NCI-H1694 (cell line): ENCODE results near the gene STK32B.

Source experiments
- DNase-seq: peaks from one replicate; lab custom pipeline; 2025; lab: John Stamatoyannopoulos, UW

The STK32B gene

DNA sequence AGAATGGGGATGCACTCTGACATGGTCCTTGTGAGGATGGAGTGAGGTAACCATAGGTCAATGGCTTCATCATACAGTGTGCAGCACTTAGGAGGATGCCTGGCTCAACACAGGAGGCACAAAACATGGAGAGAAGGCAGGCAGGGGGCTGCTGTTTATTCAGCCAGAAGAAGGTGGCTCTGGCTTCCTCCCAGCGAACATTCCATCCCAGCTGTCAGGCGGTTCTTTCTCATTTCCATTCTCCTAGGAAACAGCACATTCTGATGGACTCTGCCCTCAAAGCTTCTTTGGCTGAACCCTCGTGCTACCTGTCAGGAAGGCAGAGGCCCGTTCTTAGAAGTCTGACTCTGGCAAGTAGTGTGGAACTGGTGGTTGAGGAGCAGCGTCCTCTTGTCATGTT is 18.6 kb downstream of the STK32B start:
- no peak for DNase-seq

DNA sequence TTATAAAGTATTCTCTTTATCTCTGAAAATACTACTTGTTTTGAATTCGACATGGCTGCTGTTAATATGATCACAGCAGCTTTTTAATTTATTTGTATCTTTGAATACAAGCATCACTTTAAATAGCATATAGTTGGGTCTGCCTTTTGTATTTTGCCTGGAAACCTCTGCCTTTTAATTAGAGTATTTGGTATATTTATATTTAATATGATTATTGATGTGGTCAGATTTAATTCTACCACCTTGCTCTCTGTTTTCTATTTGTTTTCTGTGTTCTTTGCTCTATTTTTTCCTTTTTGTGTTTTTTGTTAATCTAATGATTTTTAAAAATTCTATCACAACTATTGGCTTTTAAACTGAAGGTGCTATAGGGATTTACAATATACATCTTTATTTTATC is 21.7 kb downstream of the STK32B start:
- DNase-seq, result no peak

GRCh38 chr4:5078009-5078408 is 26.7 kb downstream of the STK32B start:
- DNase-seq, result no peak

DNA sequence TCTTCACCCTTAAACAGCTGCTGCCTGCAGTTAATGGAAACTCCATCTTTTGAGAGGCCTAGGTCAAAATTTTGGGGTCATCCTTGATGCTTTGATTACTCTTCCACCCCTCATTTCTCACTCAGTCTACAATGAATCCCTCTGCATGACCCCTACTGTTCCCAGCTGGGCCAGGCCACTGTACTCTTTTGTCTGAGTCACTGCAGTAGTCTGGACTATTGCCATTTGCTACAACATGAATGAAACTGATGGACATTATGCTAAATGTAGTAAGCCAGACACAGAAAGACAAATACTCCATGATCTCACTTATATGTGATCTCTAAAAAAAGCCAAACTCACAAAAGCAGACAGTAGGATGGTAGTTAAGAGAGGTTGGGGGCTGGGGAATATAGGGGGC is 28.3 kb downstream of the STK32B start:
- DNase-seq, result no peak

DNA sequence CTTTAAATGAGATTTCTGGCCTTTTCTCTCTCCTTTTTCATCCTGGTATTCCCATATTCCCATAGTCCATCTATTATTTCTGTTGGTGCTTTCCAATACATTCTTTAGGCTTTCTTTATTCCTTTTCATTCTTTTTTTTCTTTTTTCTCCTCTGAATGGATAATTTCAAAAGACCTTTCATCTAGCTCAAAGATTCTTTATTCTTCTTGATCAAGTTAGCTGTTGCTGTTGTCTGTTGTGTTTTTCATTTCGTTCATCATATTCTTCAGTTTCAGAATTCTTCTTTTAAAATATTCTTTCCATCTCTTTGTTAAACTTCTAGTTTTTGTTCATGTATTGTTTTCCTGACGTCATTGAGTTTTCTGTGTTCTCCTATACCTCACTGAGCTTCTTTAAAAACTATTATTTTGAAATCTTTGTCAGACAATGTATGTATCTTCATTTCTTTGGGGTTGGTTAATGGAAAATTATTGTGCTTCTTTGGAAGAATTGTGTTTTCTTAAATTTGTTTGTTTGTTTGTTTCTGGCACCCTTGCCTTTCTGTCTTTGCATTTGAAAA is 30.2 kb downstream of the STK32B start:
- no peak for DNase-seq

- DNase-seq, result no peak
These were observed 31.1 kb downstream of the STK32B start for GRCh38 chr4:5082376-5082775.

- DNase-seq, result no peak
These were observed 33.7 kb downstream of the STK32B start for GRCh38 chr4:5084911-5085475.

DNA sequence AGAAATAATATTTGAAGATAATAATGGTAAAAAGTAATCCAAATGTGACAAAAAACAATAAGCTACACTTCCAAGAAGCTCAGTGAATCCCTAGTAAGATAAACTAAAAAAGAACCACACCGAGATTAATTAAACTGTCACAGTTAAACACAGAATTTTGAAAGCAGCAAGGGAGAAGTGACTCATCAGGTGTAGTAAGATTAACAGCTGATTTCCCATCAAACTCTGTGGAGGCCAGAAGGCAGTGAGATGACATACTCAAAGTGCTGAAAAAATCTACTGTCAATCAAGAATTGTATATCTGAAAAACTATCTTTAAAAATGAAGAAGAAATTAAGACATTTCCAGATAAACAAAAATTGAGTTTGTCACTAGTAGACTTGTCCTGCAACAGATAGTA is 35.3 kb downstream of the STK32B start:
- DNase-seq, result no peak

- DNase-seq, result no peak
These were observed 45.0 kb downstream of the STK32B start for GRCh38 chr4:5096261-5096660.

GRCh38 chr4:5098176-5098575 is 46.9 kb downstream of the STK32B start:
- no peak for DNase-seq

DNA sequence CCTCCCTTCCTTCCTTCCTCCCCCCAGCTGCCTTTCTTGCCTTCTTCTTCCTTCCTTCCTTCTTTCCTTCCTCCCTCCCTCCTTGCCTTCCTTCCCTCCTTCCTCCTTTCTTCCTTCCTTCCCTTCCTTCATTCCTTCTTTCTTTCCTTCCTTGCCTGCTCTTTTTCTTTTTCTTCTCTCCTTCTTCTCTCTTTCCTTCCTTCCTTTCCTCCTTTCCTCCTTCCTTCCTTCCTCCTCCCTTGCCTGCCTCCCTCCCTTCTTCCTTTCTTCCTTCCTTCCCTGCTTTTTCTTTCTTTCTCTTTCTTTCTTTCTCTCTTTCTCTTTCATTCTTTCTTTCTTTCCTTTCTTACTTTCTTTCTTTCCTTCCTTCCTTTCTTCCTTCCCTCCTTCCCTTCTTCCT is 49.1 kb downstream of the STK32B start:
- no peak for DNase-seq

DNA sequence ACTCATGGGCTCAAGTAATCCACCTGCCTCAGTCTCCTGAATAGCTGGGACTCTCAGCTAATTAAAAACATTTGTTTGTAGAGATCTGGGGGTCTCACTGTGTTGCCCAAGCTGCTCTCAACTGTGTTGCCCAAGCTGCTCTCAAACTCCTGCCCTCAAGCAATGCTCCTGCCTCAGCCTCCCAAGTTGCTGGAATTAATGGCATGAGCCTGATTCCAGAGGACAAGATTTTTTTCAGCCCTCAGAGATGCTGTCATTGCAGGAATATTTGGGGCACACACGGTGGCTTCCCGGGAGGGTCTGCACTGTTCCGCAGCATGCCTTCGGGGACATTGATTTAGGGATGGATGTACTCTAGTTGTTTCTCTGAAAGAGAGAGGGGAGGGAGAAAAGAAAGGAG is 49.7 kb downstream of the STK32B start:
- DNase-seq, result no peak

DNA sequence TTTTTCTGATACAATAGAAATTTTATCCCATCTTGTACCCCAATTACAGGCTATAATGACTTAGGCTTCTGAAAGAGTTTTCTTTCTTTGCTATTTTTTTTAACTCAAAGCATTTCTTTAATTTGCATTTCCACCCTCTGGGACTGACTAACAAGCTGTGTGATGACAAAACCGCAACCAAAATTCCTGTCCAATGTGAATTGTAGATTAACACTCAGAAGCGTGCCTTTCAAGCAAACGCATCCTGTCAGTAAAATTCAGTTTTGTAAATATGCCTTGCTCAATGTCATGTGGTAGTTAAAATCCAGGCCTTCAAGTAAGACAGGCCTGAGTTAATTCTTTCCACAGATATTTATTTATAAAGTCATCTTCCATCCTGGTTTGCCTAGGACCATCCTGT is 50.3 kb downstream of the STK32B start:
- no peak for DNase-seq

- DNase-seq, result no peak
These were observed 59.6 kb downstream of the STK32B start for GRCh38 chr4:5110901-5111300.

DNA sequence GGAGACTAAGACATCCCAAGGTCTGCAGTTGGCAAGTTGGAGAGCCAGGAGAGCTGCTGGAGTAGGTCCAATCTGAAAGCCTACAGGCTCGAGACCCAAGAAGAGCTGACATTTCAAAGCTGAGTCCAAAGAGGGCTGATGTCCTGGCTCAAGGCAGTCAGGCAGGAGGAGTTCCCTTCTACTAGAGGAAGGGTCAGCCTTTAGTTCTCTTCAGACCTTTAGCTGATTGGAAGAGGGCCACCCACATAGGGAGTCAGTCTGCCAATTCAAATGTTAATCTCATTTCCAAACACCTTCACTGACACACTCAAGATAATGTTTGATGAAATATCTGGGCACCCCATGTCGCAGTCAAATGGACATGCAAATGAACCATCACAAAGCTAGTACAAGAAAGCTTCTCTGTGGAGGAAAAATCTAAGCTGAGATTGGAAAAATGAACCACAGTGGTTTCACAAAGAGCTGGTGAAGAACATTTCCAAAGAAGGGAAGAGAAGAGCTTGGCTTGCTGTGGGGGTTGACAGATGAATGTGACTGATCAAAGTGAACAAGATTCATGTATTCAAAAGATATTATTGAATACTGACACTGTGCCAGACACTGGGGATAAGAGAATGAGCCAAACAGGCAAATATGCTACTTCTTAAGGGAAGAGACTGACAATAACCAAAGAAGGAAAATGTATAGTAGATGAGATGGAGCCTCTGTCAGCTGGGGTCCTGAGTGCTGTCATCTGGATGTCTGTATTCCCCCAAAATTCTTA is 61.2 kb downstream of the STK32B start:
- DNase-seq, result no peak

DNA sequence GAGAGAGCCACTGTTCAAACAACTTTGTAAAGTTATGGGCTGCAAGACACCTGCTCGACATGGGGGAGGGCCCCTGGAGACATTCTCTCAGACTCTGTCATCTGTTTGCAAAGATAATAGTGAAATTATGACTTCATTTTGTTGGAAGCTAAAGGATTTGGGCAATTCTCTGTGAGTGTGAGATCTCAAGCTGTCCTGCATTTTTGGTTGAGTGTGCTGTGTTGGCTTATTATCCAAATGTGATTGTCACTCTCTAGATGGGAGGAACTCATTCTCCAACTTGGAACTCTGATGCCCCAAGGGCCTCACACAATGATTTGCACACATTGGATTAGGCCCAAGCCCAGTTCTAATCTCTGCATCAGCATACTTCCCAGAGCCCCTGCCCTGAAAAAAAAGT is 63.7 kb downstream of the STK32B start:
- no peak for DNase-seq

GRCh38 chr4:5118091-5118786 is 67.0 kb downstream of the STK32B start:
- DNase-seq, result no peak

DNA sequence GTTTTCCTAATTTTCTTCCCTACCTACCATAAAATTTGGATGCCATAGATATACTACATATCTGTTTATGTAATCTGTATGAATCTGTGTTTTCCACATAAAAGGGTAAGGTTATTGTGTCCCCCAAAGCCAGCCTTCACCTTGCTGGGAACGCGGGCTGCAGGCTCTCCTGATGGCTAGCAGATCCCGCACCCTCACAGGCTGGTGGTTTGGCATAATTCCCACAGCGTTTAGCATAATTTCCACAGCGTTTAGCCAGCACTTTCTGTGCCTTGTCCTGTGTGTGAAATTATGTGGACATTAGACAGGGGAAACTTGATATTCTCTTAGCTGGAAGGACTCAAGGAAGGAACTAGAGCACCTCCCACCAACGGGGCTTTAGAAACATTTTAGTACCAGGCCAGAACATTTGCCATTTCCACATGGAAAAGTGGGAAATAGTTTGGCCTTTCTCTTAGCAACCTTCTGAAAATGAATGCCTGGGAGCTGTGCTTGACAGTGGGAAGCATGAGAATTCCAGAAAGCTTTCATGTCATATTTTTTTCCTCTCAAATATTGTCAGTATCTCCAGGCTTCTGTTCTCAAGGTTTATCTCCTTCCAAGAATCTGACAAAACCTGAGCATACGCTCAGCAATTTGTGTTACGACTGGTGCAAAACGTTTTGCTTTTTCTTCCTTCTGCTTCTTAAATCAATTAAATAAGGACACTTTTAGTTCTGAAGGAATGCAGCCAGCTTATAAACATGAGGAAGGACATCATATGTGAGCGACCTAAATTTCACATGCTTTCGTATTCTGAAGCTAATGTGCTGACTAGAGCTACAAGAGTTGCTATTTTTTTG is 67.9 kb downstream of the STK32B start:
- no peak for DNase-seq

DNA sequence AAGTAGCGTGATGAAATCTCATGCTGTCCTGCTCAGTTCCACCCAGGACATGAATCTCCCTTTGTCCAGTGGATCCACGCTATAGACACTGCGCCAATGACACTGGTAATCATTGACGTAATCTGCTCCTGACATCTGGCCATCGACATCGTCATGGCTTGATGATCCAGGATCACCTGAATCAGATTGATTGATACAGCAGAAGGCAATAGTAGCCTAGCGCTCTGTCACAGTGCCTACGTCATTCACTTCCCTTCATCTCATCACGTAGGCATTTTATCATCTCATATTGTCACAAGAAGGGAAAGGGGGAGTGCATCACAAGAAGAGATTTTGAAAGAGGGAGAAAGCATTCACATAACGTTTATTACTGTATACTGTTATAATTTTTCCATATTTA is 68.8 kb downstream of the STK32B start:
- DNase-seq, result no peak

- no peak for DNase-seq
These were observed 69.2 kb downstream of the STK32B start for GRCh38 chr4:5120468-5120867.

- no peak for DNase-seq
These were observed 70.8 kb downstream of the STK32B start for GRCh38 chr4:5122114-5122513.

GRCh38 chr4:5124876-5125275 is 73.6 kb downstream of the STK32B start:
- no peak for DNase-seq
